Breast epithelium (tissue), 3 donors: ENCODE results near the gene MSANTD3.

Experiments used
- CTCF ChIP-seq, 3 donors: fragments of 450-650 bp; IDR thresholded peaks; one replicate each; pipeline ENCODE4 v1.5.1; 2016 to 2017; ENCODE audit warnings: antibody characterized with exemption in 3 of 3, mild to moderate bottlenecking in 3 of 3, moderate library complexity in 3 of 3
- POLR2A ChIP-seq: fragments of 450-650 bp; IDR thresholded peaks from one replicate; pipeline ENCODE4 v1.6.1; 2016; ENCODE audit warnings: antibody characterized with exemption, mild to moderate bottlenecking, moderate library complexity
- POLR2AphosphoS5 ChIP-seq, 3 donors: sonication (generic); formaldehyde crosslinking; IDR thresholded peaks; one replicate each; pipeline ENCODE4 v1.6.1; 2017; ENCODE audit warnings: antibody characterized with exemption in 3 of 3

- TF ChIP-seq POLR2A (no peak), CTCF (IDR thresholded peaks at IDR 0.05) (no peak), POLR2AphosphoS5 (IDR thresholded peaks at IDR 0.05) (no peak)
Observed at GRCh38 chr9:100409176-100409556, 17.8 kb upstream of the MSANTD3 start.
